Stimulated activated CD8-positive, alpha-beta memory T cell treated with anti-CD3 and anti-CD28 coated beads, Interleukin-7, amount 100 ng/mL, for 24 hours (primary cell): ENCODE measurements around the gene NRP1.
A peak's percentile ranks its signal among the peaks of the same experiment; 100 is the strongest.

ENCODE experiments used
- DNase-seq: peaks from one replicate; pipeline ENCODE4 v3.0.0-alpha.2; 2020; ENCODE audit warnings: low read depth

NRP1 gene

GRCh38 chr10:33290321-33291052 is 44.0 kb downstream of the NRP1 start:
- DNase-seq, result no peak

GRCh38 chr10:33289776-33290175 is 44.7 kb downstream of the NRP1 start:
- no peak for DNase-seq

- DNase-seq, result no peak
Observed at GRCh38 chr10:33288127-33288526, 46.3 kb downstream of the NRP1 start.

GRCh38 chr10:33287112-33287511 is 47.4 kb downstream of the NRP1 start:
- no peak for DNase-seq

- no peak for DNase-seq
Observed at GRCh38 chr10:33286157-33286934, 48.1 kb downstream of the NRP1 start.

- no peak for DNase-seq
Observed at GRCh38 chr10:33284945-33285344, 49.5 kb downstream of the NRP1 start.

- no peak for DNase-seq
Observed at GRCh38 chr10:33279811-33280602, 54.5 kb downstream of the NRP1 start.

- DNase-seq, result no peak
Observed at GRCh38 chr10:33279276-33279675, 55.2 kb downstream of the NRP1 start.

GRCh38 chr10:33278198-33278597 is 56.3 kb downstream of the NRP1 start:
- no peak for DNase-seq

- no peak for DNase-seq
Observed at GRCh38 chr10:33277135-33277536, 57.3 kb downstream of the NRP1 start.

- DNase-seq, result no peak
Observed at GRCh38 chr10:33276282-33276923, 58.1 kb downstream of the NRP1 start.

GRCh38 chr10:33274096-33274785 is 60.2 kb downstream of the NRP1 start:
- DNase-seq, result no peak

- DNase-seq, result no peak
Observed at GRCh38 chr10:33273295-33274002, 61.0 kb downstream of the NRP1 start.

GRCh38 chr10:33272635-33273034 is 61.8 kb downstream of the NRP1 start:
- no peak for DNase-seq

- no peak for DNase-seq
Observed at GRCh38 chr10:33271969-33272583, 62.4 kb downstream of the NRP1 start.

GRCh38 chr10:33270971-33271370 is 63.5 kb downstream of the NRP1 start:
- DNase-seq, result no peak

- DNase-seq, result no peak
Observed at GRCh38 chr10:33267708-33268107, 66.8 kb downstream of the NRP1 start.

- DNase-seq, result peak; percentile 16
Observed at GRCh38 chr10:33265621-33266020, 68.8 kb downstream of the NRP1 start.

- no peak for DNase-seq
Observed at GRCh38 chr10:33263453-33263852, 71.0 kb downstream of the NRP1 start.

GRCh38 chr10:33262871-33263270 is 71.6 kb downstream of the NRP1 start:
- DNase-seq, result no peak
